Measurements from ENCODE around the gene EXOC4. TPM values are rescaled to one million over a fixed set of nuclear protein-coding genes. Genes with fewer than 3 reads are reported as not detected.

Gene EXOC4
- total and polyA plus RNA-seq, 2 donors from 2014 or later = 22.8 to 78.7 TPM

DNA sequence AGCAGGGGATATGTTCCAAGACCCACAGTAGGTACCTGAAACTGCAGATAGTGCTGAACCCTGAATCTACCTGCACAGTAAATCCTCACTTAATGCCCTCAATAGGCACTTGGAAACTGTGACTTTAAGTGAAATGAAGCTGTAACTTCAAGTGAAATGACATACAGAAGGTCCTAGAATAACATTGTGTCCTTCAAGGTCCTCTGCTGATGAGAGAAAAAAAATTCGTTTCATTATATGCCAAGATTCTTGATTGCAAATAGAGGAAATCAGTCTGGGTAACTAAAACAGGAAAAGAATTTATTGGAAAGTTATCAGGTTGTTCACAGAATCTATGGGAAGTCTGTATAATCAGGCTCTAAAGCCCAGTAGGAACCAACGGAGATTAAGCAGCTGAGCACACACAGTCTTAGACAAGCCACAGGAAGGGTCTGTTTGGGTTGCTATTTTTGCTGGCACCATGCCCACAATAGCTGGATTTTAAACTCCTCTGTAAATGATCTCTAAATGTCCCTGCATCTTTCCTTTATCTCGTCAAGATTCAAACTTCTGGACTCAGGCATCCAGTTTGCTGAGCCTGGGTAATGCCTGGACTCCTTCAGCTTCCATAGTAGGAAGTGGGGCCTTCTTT is 57.5 kb downstream of the EXOC4 start:
- Histone ChIP-seq H3K27me3 (ENCODE audit: control insufficient read depth, insufficient read depth, low read length) (no peaks in the 10 kb centered on the region), H3K27ac (ENCODE audit: low read depth in 2 of 2, low read length in 2 of 2) (no peak overlapping the region), H3K4me3 (ENCODE audit: low read length in 3 of 3) (no peak overlapping the region), H3K9ac (ENCODE audit: low read length in 3 of 3) (no peak overlapping the region), H3K9me3 (ENCODE audit: control insufficient read depth in 2 of 3, insufficient read depth in 1 of 3, low read length in 3 of 3) (no peaks in the 10 kb centered on the region), H3K4me1 (ENCODE audit: control insufficient read depth in 2 of 3, insufficient read depth in 2 of 3, low read depth in 1 of 3, low read length in 3 of 3) (peaks cover 0 to 2% (median 0%) of the 10 kb centered on the region in 3 donors), H3K36me3 (ENCODE audit: control insufficient read depth in 2 of 3, insufficient read depth in 3 of 3, low read length in 3 of 3) (peaks cover 2 to 21% (median 8%) of the 10 kb centered on the region in 3 donors)
- TF ChIP-seq, protein P1, sequence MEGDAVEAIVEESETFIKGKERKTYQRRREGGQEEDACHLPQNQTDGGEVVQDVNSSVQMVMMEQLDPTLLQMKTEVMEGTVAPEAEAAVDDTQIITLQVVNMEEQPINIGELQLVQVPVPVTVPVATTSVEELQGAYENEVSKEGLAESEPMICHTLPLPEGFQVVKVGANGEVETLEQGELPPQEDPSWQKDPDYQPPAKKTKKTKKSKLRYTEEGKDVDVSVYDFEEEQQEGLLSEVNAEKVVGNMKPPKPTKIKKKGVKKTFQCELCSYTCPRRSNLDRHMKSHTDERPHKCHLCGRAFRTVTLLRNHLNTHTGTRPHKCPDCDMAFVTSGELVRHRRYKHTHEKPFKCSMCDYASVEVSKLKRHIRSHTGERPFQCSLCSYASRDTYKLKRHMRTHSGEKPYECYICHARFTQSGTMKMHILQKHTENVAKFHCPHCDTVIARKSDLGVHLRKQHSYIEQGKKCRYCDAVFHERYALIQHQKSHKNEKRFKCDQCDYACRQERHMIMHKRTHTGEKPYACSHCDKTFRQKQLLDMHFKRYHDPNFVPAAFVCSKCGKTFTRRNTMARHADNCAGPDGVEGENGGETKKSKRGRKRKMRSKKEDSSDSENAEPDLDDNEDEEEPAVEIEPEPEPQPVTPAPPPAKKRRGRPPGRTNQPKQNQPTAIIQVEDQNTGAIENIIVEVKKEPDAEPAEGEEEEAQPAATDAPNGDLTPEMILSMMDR (IDR thresholded peaks at IDR 0.05; ENCODE audit: borderline replicate concordance, extremely low read depth, insufficient read depth) = no peak
- peak in 3 of 5 donors; percentile 20 to 72 (median 50) for DNase-seq
- FAIRE-seq = peak; percentile 15
- intact Hi-C loops (cut with DNase I) = no loop called here

DNA sequence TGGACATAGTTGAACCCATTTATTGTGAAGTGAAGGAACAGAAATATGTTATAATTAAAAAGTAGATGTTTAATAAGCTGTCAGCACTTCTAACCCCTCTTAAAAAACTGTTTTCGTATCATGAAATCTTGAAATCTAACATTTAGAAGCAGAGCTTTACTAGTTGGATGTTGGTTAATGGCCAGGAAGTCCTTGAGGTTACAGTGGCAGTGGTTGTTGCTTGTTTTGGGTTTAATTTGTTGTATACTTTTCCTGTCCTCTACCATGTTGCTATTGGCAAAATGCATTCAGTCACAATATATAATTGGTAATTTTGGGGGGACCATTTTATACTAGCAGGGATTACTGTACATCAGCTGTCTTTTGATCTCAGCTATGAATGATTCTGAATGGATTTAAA is 60.7 kb downstream of the EXOC4 start:
- no peak overlapping the region for H3K27ac ChIP-seq (ENCODE audit: low read depth in 2 of 2, low read length in 2 of 2)
- peaks cover 0 to 6% (median 0%) of the 10 kb centered on the region in 3 donors for H3K36me3 ChIP-seq (ENCODE audit: control insufficient read depth in 2 of 3, insufficient read depth in 3 of 3, low read length in 3 of 3)
- TF ChIP-seq, protein P1 (IDR thresholded peaks at IDR 0.05; ENCODE audit: borderline replicate concordance, extremely low read depth, insufficient read depth) = no peak
- H3K9ac ChIP-seq (ENCODE audit: low read length in 3 of 3) = no peak overlapping the region
- FAIRE-seq (no peak), DNase-seq (no peak)
- H3K9me3 ChIP-seq (ENCODE audit: control insufficient read depth in 2 of 3, insufficient read depth in 1 of 3, low read length in 3 of 3) = no peaks in the 10 kb centered on the region
- peaks cover 0 to 2% (median 0%) of the 10 kb centered on the region in 3 donors for H3K4me1 ChIP-seq (ENCODE audit: control insufficient read depth in 2 of 3, insufficient read depth in 2 of 3, low read depth in 1 of 3, low read length in 3 of 3)
- H3K27me3 ChIP-seq (ENCODE audit: control insufficient read depth, insufficient read depth, low read length) = no peaks in the 10 kb centered on the region
- intact Hi-C loops (cut with DNase I) = no loop called here
- H3K4me3 ChIP-seq (ENCODE audit: low read length in 3 of 3) = no peak overlapping the region

DNA sequence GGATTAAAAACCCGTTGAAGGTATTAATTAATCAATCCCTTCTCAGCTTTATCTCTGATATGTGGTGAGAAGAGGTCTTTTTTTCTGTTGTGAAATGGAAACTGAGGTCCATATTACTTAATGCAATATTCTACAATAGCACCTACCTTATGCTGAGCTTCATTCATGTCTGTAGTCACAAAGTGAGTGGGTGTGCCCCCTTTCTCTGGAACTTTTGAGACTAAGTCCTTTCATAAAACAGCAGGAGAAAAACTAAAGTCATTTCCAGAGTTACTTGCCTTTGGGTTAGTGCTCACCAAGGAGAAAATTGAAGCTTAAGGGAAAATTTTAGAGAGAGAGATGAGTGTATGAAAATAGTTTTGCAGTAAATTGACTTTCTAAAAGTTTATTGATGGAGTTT is 61.2 kb downstream of the EXOC4 start:
- intact Hi-C loops (cut with DNase I) = no loop called here
- FAIRE-seq = no peak
- H3K9ac ChIP-seq (ENCODE audit: low read length in 3 of 3) = no peak overlapping the region

More for the DNA sequence above, 61.2 kb downstream of the EXOC4 start:
- no peak overlapping the region for H3K27ac ChIP-seq (ENCODE audit: low read depth in 2 of 2, low read length in 2 of 2)
- H3K27me3 ChIP-seq (ENCODE audit: control insufficient read depth, insufficient read depth, low read length) = no peaks in the 10 kb centered on the region
- peaks cover 0 to 6% (median 0%) of the 10 kb centered on the region in 3 donors for H3K36me3 ChIP-seq (ENCODE audit: control insufficient read depth in 2 of 3, insufficient read depth in 3 of 3, low read length in 3 of 3)
- peaks cover 0 to 2% (median 0%) of the 10 kb centered on the region in 3 donors for H3K4me1 ChIP-seq (ENCODE audit: control insufficient read depth in 2 of 3, insufficient read depth in 2 of 3, low read depth in 1 of 3, low read length in 3 of 3)
- H3K4me3 ChIP-seq (ENCODE audit: low read length in 3 of 3) = no peak overlapping the region
- DNase-seq = no peak
- TF ChIP-seq, protein P1 (IDR thresholded peaks at IDR 0.05; ENCODE audit: borderline replicate concordance, extremely low read depth, insufficient read depth) = no peak
- H3K9me3 ChIP-seq (ENCODE audit: control insufficient read depth in 2 of 3, insufficient read depth in 1 of 3, low read length in 3 of 3) = no peaks in the 10 kb centered on the region

Data from kidney (tissue), 14 donors.